ENCODE results near the gene SNRPD1.
"Not testable (repeated sequence)": the region's sequence is repeated elsewhere in the genome, so short reads cannot be mapped to it uniquely, and the experiment has no call there.

The SNRPD1 gene

DNA sequence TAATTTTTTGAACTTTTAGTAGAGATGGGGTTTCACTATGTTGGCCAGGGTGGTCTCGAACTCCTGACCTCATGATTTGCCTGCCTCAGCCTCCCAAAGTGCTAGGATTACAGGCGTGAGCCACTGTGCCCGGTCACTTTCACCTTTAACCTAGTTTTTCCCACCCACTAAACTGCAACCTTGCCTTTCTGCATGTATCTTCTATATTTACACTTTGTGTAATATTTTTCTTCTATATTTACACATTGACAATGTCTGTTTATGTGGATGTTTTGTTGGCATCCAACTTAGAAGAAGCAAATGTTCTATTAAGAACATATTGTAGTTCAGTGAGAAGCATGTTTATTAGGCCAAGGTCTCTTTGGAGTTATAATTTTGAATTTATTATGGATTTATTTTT is 26.7 kb downstream of the SNRPD1 start:
- Histone ChIP-seq H3K27ac (replicated peaks; ENCODE audit: low read length) (no peak overlapping the region), H2AFZ (ENCODE audit: low read length) (no peak overlapping the region), H3K4me1 (ENCODE audit: control insufficient read depth in 2 of 2, insufficient read depth in 1 of 2, low read depth in 1 of 2, low read length in 2 of 2) (no peaks in the 10 kb centered on the region), H2BK12ac (ENCODE audit: low read length) (no peak overlapping the region), H3K9ac (ENCODE audit: low read depth, low read length, poor library complexity) (no peak overlapping the region), H3K9me3 (replicated peaks in 1 of 2; ENCODE audit: control insufficient read depth in 2 of 2, insufficient read depth in 1 of 2, low read depth in 1 of 2, low read length in 2 of 2) (no peaks in the 10 kb centered on the region), H3K14ac (ENCODE audit: low read length) (no peak overlapping the region), H2AK5ac (ENCODE audit: low read depth, low read length) (no peak overlapping the region), H3K23ac (ENCODE audit: low read depth, low read length, poor library complexity) (no peak overlapping the region), H3K4me3 (ENCODE audit: low read length in 2 of 2) (no peak overlapping the region), H3K27me3 (ENCODE audit: control insufficient read depth in 3 of 3, insufficient read depth in 3 of 3, low read depth in 1 of 3, low read length in 3 of 3) (no peaks in the 10 kb centered on the region), H2BK5ac (ENCODE audit: low read length) (no peak overlapping the region), H4K91ac (ENCODE audit: low read depth, low read length, poor library complexity) (no peak overlapping the region), H3K79me1 (ENCODE audit: low read depth, low read length) (no peaks in the 10 kb centered on the region), H4K8ac (ENCODE audit: low read depth, low read length) (no peak overlapping the region), H3K36me3 (replicated peaks in 1 of 2; ENCODE audit: control insufficient read depth in 2 of 2, insufficient read depth in 2 of 2, low read length in 2 of 2) (peaks cover 5 to 34% of the 10 kb centered on the region in 2 donors), H3K18ac (ENCODE audit: low read length) (no peak overlapping the region), H2BK15ac (ENCODE audit: low read length) (no peak overlapping the region), H3K4me2 (ENCODE audit: insufficient read depth, low read length, poor library complexity, severe bottlenecking) (no peak overlapping the region), H2BK120ac (ENCODE audit: low read depth, low read length) (no peak overlapping the region), H3K4ac (ENCODE audit: low read length) (no peak overlapping the region)
- no peak for DNase-seq (ENCODE audit: low spot score)
- no CpG with 5 or more reads among the region's 3 CpGs for WGBS, 2 donors (ENCODE audit: extremely low coverage in 2 of 2, insufficient read length in 2 of 2, insufficient replicate concordance in 1 of 2)

- H4K8ac ChIP-seq (ENCODE audit: low read depth, low read length); H2BK5ac ChIP-seq (ENCODE audit: low read length); H3K4me2 ChIP-seq (ENCODE audit: insufficient read depth, low read length, poor library complexity, severe bottlenecking); H4K91ac ChIP-seq (ENCODE audit: low read depth, low read length, poor library complexity); H3K9ac ChIP-seq (ENCODE audit: low read depth, low read length, poor library complexity); H3K18ac ChIP-seq (ENCODE audit: low read length); H3K9me3 ChIP-seq (replicated peaks in 1 of 2; ENCODE audit: control insufficient read depth in 2 of 2, insufficient read depth in 1 of 2, low read depth in 1 of 2, low read length in 2 of 2); H3K23ac ChIP-seq (ENCODE audit: low read depth, low read length, poor library complexity); H3K27ac ChIP-seq (replicated peaks; ENCODE audit: low read length); H2AFZ ChIP-seq (ENCODE audit: low read length); H3K4me3 ChIP-seq (ENCODE audit: low read length in 2 of 2); H3K27me3 ChIP-seq (ENCODE audit: control insufficient read depth in 3 of 3, insufficient read depth in 3 of 3, low read depth in 1 of 3, low read length in 3 of 3); H2BK12ac ChIP-seq (ENCODE audit: low read length); H3K14ac ChIP-seq (ENCODE audit: low read length); H2BK120ac ChIP-seq (ENCODE audit: low read depth, low read length); H3K4ac ChIP-seq (ENCODE audit: low read length); H2BK15ac ChIP-seq (ENCODE audit: low read length); H3K79me1 ChIP-seq (ENCODE audit: low read depth, low read length); DNase-seq (ENCODE audit: low spot score); H3K4me1 ChIP-seq (ENCODE audit: control insufficient read depth in 2 of 2, insufficient read depth in 1 of 2, low read depth in 1 of 2, low read length in 2 of 2); H2AK5ac ChIP-seq (ENCODE audit: low read depth, low read length): not testable (repeated sequence)
- H3K36me3 ChIP-seq (replicated peaks in 1 of 2; ENCODE audit: control insufficient read depth in 2 of 2, insufficient read depth in 2 of 2, low read length in 2 of 2), result peaks cover 3 to 23% of the 10 kb centered on the region in 2 donors
- WGBS, 2 donors (ENCODE audit: extremely low coverage in 2 of 2, insufficient read length in 2 of 2, insufficient replicate concordance in 1 of 2), result no CpG with 5 or more reads among the region's 5 CpGs
These were observed 28.3 kb downstream of the SNRPD1 start for GRCh38 chr18:21640375-21640774.

GRCh38 chr18:21650311-21650710 is 38.2 kb downstream of the SNRPD1 start:
- H3K9me3 ChIP-seq (replicated peaks in 1 of 2; ENCODE audit: control insufficient read depth in 2 of 2, insufficient read depth in 1 of 2, low read depth in 1 of 2, low read length in 2 of 2), result peaks cover 0 to 2% of the 10 kb centered on the region in 2 donors
- H2BK120ac ChIP-seq (ENCODE audit: low read depth, low read length), result no peak overlapping the region
- H3K4me1 ChIP-seq (ENCODE audit: control insufficient read depth in 2 of 2, insufficient read depth in 1 of 2, low read depth in 1 of 2, low read length in 2 of 2), result no peaks in the 10 kb centered on the region
- H3K14ac ChIP-seq (ENCODE audit: low read length), result no peak overlapping the region
- H2BK12ac ChIP-seq (ENCODE audit: low read length), result no peak overlapping the region
- WGBS, 2 donors (ENCODE audit: extremely low coverage in 2 of 2, insufficient read length in 2 of 2, insufficient replicate concordance in 1 of 2), result no CpG with 5 or more reads among the region's 1 CpG
- no peak overlapping the region for H2AFZ ChIP-seq (ENCODE audit: low read length)
- no peak overlapping the region for H3K27ac ChIP-seq (replicated peaks; ENCODE audit: low read length)
- peaks cover 0 to 19% of the 10 kb centered on the region in 2 donors for H3K36me3 ChIP-seq (replicated peaks in 1 of 2; ENCODE audit: control insufficient read depth in 2 of 2, insufficient read depth in 2 of 2, low read length in 2 of 2)
- H3K4me2 ChIP-seq (ENCODE audit: insufficient read depth, low read length, poor library complexity, severe bottlenecking), result no peak overlapping the region
- no peak overlapping the region for H4K8ac ChIP-seq (ENCODE audit: low read depth, low read length)
- no peaks in the 10 kb centered on the region for H3K79me1 ChIP-seq (ENCODE audit: low read depth, low read length)
- H4K91ac ChIP-seq (ENCODE audit: low read depth, low read length, poor library complexity), result no peak overlapping the region
- H3K4me3 ChIP-seq (ENCODE audit: low read length in 2 of 2), result no peak overlapping the region
- no peak overlapping the region for H3K4ac ChIP-seq (ENCODE audit: low read length)
- DNase-seq (ENCODE audit: low spot score), result no peak
- H2BK15ac ChIP-seq (ENCODE audit: low read length), result no peak overlapping the region
- H3K27me3 ChIP-seq (ENCODE audit: control insufficient read depth in 3 of 3, insufficient read depth in 3 of 3, low read depth in 1 of 3, low read length in 3 of 3), result no peaks in the 10 kb centered on the region
- no peak overlapping the region for H3K23ac ChIP-seq (ENCODE audit: low read depth, low read length, poor library complexity)
- H2BK5ac ChIP-seq (ENCODE audit: low read length), result no peak overlapping the region
- no peak overlapping the region for H3K9ac ChIP-seq (ENCODE audit: low read depth, low read length, poor library complexity)
- no peak overlapping the region for H3K18ac ChIP-seq (ENCODE audit: low read length)
- no peak overlapping the region for H2AK5ac ChIP-seq (ENCODE audit: low read depth, low read length)

GRCh38 chr18:21652073-21652472 is 40.0 kb downstream of the SNRPD1 start:
- H3K79me1 ChIP-seq (ENCODE audit: low read depth, low read length), result no peaks in the 10 kb centered on the region
- no CpG with 5 or more reads among the region's 4 CpGs for WGBS, 2 donors (ENCODE audit: extremely low coverage in 2 of 2, insufficient read length in 2 of 2, insufficient replicate concordance in 1 of 2)
- no peak overlapping the region for H3K14ac ChIP-seq (ENCODE audit: low read length)
- no peak overlapping the region for H2BK12ac ChIP-seq (ENCODE audit: low read length)
- H4K8ac ChIP-seq (ENCODE audit: low read depth, low read length), result no peak overlapping the region
- no peaks in the 10 kb centered on the region for H3K27me3 ChIP-seq (ENCODE audit: control insufficient read depth in 3 of 3, insufficient read depth in 3 of 3, low read depth in 1 of 3, low read length in 3 of 3)
- no peak overlapping the region for H2BK15ac ChIP-seq (ENCODE audit: low read length)
- peaks cover 0 to 2% of the 10 kb centered on the region in 2 donors for H3K9me3 ChIP-seq (replicated peaks in 1 of 2; ENCODE audit: control insufficient read depth in 2 of 2, insufficient read depth in 1 of 2, low read depth in 1 of 2, low read length in 2 of 2)
- DNase-seq (ENCODE audit: low spot score), result no peak
- H2BK5ac ChIP-seq (ENCODE audit: low read length), result no peak overlapping the region
- no peak overlapping the region for H2AFZ ChIP-seq (ENCODE audit: low read length)
- H3K27ac ChIP-seq (replicated peaks; ENCODE audit: low read length), result no peak overlapping the region
- H3K4ac ChIP-seq (ENCODE audit: low read length), result no peak overlapping the region
- H3K18ac ChIP-seq (ENCODE audit: low read length), result no peak overlapping the region
- H3K23ac ChIP-seq (ENCODE audit: low read depth, low read length, poor library complexity), result no peak overlapping the region
- no peak overlapping the region for H3K9ac ChIP-seq (ENCODE audit: low read depth, low read length, poor library complexity)
- no peak overlapping the region for H3K4me2 ChIP-seq (ENCODE audit: insufficient read depth, low read length, poor library complexity, severe bottlenecking)
- H3K4me1 ChIP-seq (ENCODE audit: control insufficient read depth in 2 of 2, insufficient read depth in 1 of 2, low read depth in 1 of 2, low read length in 2 of 2), result no peaks in the 10 kb centered on the region
- no peak overlapping the region for H3K4me3 ChIP-seq (ENCODE audit: low read length in 2 of 2)
- no peak overlapping the region for H2BK120ac ChIP-seq (ENCODE audit: low read depth, low read length)
- peaks cover 0 to 28% of the 10 kb centered on the region in 2 donors for H3K36me3 ChIP-seq (replicated peaks in 1 of 2; ENCODE audit: control insufficient read depth in 2 of 2, insufficient read depth in 2 of 2, low read length in 2 of 2)
- H4K91ac ChIP-seq (ENCODE audit: low read depth, low read length, poor library complexity), result no peak overlapping the region
- H2AK5ac ChIP-seq (ENCODE audit: low read depth, low read length), result no peak overlapping the region
